Kidney (tissue), 14 donors: ENCODE results near the gene UBE2L6. TPM values are rescaled to one million over a fixed set of nuclear protein-coding genes. Genes with fewer than 3 reads are reported as not detected.

ENCODE experiments used
- DNase-seq, 5 donors: peaks; one replicate each; pipeline ENCODE4 v3.0.0-alpha.2; 2013 to 2020
- FAIRE-seq: peaks from 2 replicates; lab custom pipeline; 2012; peaks lifted over from hg19 to GRCh38; lab: Jason Lieb, UNC
- H3K27ac ChIP-seq, 2 donors: one replicate each; pipeline ENCODE4 v1.7.0; 2013; ENCODE audit warnings: low read depth in 2 of 2, low read length in 2 of 2, inconsistent platforms in 1 of 2
- H3K27me3 ChIP-seq: one replicate; pipeline ENCODE4 v1.7.1; 2013; ENCODE audit warnings: low read length, inconsistent platforms; ENCODE audit not compliant: control insufficient read depth, insufficient read depth
- H3K36me3 ChIP-seq, 3 donors: one replicate each; pipeline versions ENCODE4 v1.7.0 to v1.7.1; 2013; ENCODE audit warnings: low read length in 3 of 3, control low read depth in 1 of 3, inconsistent platforms in 1 of 3; ENCODE audit not compliant: insufficient read depth in 3 of 3, control insufficient read depth in 2 of 3
- H3K4me1 ChIP-seq, 3 donors: one replicate each; pipeline versions ENCODE4 v1.7.0 to v1.7.1; 2013; ENCODE audit warnings: low read length in 3 of 3, inconsistent platforms in 1 of 3, low read depth in 1 of 3; ENCODE audit not compliant: control insufficient read depth in 2 of 3, insufficient read depth in 2 of 3
- H3K4me3 ChIP-seq, 3 donors: one replicate each; pipeline versions ENCODE4 v1.7.0 to v1.8.1; 2013; ENCODE audit warnings: low read length in 3 of 3, control low read depth in 1 of 3, inconsistent platforms in 1 of 3
- H3K9ac ChIP-seq, 3 donors: one replicate each; pipeline versions ENCODE4 v1.7.0 to v1.7.1; 2013; ENCODE audit warnings: low read length in 3 of 3, control low read depth in 1 of 3, inconsistent platforms in 1 of 3
- H3K9me3 ChIP-seq, 3 donors: one replicate each; pipeline versions ENCODE4 v1.7.0 to v1.7.1; 2013; ENCODE audit warnings: low read length in 3 of 3, control low read depth in 1 of 3, inconsistent platforms in 1 of 3; ENCODE audit not compliant: control insufficient read depth in 2 of 3, insufficient read depth in 1 of 3
- intact Hi-C: fragments of 100-400 bp; cut with DNase I; formaldehyde crosslinking; loops from one replicate; pipeline ENCODE4 v1.11.1; 2022
- polyA plus RNA-seq: library from polyadenylated mRNA; stranded (reverse); fragments of 350-450 nt; fragmentation: Illumina TruSeq; extraction: RNeasy Lipid Tissue Mini Kit (QIAGEN cat#74804); gene quantifications from one replicate; pipeline ENCODE4 v1.2.3, GENCODE V29; 2014; ENCODE audit warnings: low read depth, low replicate concordance; ENCODE audit not compliant: insufficient read depth
- total RNA-seq: library from RNA; stranded (reverse); fragmentation: NEBNext Ultra II Directional; extraction: Animal tissue kit (Norgen Biotek cat#: 25700); gene quantifications from one replicate; pipeline ENCODE4 v1.2.1, GENCODE V29; 2021
- TF ChIP-seq, protein P1 (sequence below): IDR thresholded peaks from 3 replicates; pipeline ENCODE4 v1.5.1; 2012; ENCODE audit warnings: mild to moderate bottlenecking, moderate library complexity, borderline replicate concordance; ENCODE audit not compliant: insufficient read depth; ENCODE audit errors: extremely low read depth
- donor health status: control.
- donor health status: control.
- donor health status: control.
- donor health status: control.
- donor health status: control.
- donor health status: DM: yes; HTN: yes; CAD: no.
- donor health status: Normal renal cell carcinoma (clear cell type).

UBE2L6 gene
- total and polyA plus RNA-seq, 2 donors from 2014 or later: 71.4 to 73.9 TPM

DNA sequence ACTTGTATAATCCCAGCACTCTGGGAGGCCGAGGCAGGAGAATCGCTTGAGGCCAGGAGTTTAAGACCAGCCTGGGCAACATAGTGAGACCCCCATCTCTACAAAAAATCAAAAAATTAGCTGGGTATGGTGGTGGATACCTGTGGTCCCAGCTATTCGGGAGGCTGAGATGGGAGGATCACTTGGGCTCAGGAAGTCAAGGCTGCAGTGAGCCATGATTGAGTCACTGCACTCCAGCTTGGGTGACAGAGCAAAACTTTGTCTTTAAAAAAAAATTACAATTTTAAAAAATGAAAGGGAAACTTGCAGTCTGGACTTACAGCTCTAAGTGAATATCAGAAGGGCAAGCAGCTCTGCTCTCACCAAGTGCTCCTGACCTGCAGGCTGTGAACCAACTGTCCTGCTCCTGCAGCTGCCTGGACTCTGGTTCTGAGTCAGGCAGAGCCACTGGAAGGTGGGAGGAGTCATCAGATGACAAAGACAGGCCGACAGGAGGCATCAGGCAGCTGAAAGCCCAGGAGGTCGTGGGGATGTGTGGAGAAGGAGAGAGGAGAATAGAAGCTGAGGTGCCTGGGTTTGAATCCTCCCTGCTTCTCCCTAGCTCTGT lies 20.5 kb downstream of the UBE2L6 start:
- FAIRE-seq (no peak), DNase-seq (no peak)
- Histone ChIP-seq H3K36me3 (peaks cover 0 to 5% (median 2%) of the 10 kb centered on the region in 3 donors), H3K4me1 (no peaks in the 10 kb centered on the region), H3K9me3 (no peaks in the 10 kb centered on the region), H3K9ac (no peak overlapping the region), H3K27me3 (no peaks in the 10 kb centered on the region), H3K4me3 (no peak overlapping the region), H3K27ac (no peak overlapping the region)
- TF ChIP-seq, protein P1, sequence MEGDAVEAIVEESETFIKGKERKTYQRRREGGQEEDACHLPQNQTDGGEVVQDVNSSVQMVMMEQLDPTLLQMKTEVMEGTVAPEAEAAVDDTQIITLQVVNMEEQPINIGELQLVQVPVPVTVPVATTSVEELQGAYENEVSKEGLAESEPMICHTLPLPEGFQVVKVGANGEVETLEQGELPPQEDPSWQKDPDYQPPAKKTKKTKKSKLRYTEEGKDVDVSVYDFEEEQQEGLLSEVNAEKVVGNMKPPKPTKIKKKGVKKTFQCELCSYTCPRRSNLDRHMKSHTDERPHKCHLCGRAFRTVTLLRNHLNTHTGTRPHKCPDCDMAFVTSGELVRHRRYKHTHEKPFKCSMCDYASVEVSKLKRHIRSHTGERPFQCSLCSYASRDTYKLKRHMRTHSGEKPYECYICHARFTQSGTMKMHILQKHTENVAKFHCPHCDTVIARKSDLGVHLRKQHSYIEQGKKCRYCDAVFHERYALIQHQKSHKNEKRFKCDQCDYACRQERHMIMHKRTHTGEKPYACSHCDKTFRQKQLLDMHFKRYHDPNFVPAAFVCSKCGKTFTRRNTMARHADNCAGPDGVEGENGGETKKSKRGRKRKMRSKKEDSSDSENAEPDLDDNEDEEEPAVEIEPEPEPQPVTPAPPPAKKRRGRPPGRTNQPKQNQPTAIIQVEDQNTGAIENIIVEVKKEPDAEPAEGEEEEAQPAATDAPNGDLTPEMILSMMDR: no peak
- intact Hi-C loops: no loop called here

DNA sequence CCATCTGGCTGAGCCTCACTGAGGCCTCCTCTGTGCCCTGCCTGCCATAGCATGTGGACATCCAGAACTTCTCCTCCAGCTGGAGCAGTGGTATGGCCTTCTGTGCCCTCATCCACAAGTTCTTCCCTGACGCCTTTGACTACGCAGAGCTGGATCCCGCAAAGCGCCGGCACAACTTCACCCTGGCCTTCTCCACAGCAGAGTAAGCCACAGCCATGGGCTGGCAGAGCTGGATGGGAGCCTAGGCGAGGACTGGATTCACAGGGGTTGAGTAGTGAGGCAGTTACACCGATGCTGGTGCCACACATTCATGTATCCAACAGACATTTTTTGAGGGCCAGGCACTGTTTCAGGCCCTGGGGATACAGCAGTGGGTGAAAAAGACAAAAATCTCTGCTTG lies 21.0 kb downstream of the UBE2L6 start:
- Histone ChIP-seq H3K36me3 (peaks cover 0 to 4% (median 0%) of the 10 kb centered on the region in 3 donors), H3K27me3 (no peaks in the 10 kb centered on the region), H3K4me1 (no peaks in the 10 kb centered on the region), H3K9ac (no peak overlapping the region), H3K9me3 (no peaks in the 10 kb centered on the region), H3K27ac (no peak overlapping the region), H3K4me3 (no peak overlapping the region)
- TF ChIP-seq, protein P1: no peak
- no peak for FAIRE-seq
- intact Hi-C loops: no loop called here
- no peak for DNase-seq

- no peak overlapping the region for H3K9ac ChIP-seq
- FAIRE-seq: no peak
- intact Hi-C loops: no loop called here
Measured at GRCh38 chr11:57545883-57546282, 21.6 kb downstream of the UBE2L6 start.

More at GRCh38 chr11:57545883-57546282, 21.6 kb downstream of the UBE2L6 start:
- H3K4me1 ChIP-seq: no peaks in the 10 kb centered on the region
- peaks cover 0 to 4% (median 0%) of the 10 kb centered on the region in 3 donors for H3K36me3 ChIP-seq
- no peak overlapping the region for H3K27ac ChIP-seq
- H3K27me3 ChIP-seq: no peaks in the 10 kb centered on the region
- DNase-seq: no peak
- H3K9me3 ChIP-seq: no peaks in the 10 kb centered on the region
- TF ChIP-seq, protein P1: no peak
- H3K4me3 ChIP-seq: no peak overlapping the region
